ENCODE data around the gene TECPR2. TPM values are rescaled to one million over a fixed set of nuclear protein-coding genes. Genes with fewer than 3 reads are reported as not detected.

Gene TECPR2
- total and polyA plus RNA-seq, 2 of the 13 experiments (the other 11 are each of a cell fraction or from before 2014, with no cell fraction given), result 3.5 to 5.7 TPM

- TF ChIP-seq PAXIP1 (CRISPR knock-in tag; conservative IDR thresholded peaks at IDR 0.05), result peak; percentile 50
- no peak for TF ChIP-seq ZNF570 (CRISPR knock-in tag; IDR thresholded peaks at IDR 0.05; ENCODE audit: borderline replicate concordance)
- no peak for TF ChIP-seq FOXA3 (CRISPR knock-in tag; IDR thresholded peaks at IDR 0.05)
- TF ChIP-seq ZNF878 (CRISPR knock-in tag; IDR thresholded peaks at IDR 0.05), result 0 out of 2 replicates have a peak, but pooled peaks have one; percentile 16
- peak; percentile 81 for TF ChIP-seq KAT8 (CRISPR knock-in tag; IDR thresholded peaks at IDR 0.05)
- TF ChIP-seq PHF20 (CRISPR knock-in tag; IDR thresholded peaks at IDR 0.05), result peak; percentile 85
- peak; percentile 88 for TF ChIP-seq GATAD1 (CRISPR knock-in tag; IDR thresholded peaks at IDR 0.05)
- peak; percentile 23; the same call in 1 of the 2 replicates for TF ChIP-seq ZNF710 (CRISPR knock-in tag; IDR thresholded peaks at IDR 0.05; ENCODE audit: borderline replicate concordance)
- peak; percentile 86 for TF ChIP-seq RFX1 (IDR thresholded peaks at IDR 0.05)
- peak; percentile 93; the same call in 2 of the 3 replicates for TF ChIP-seq MXI1 (IDR thresholded peaks at IDR 0.05; ENCODE audit: borderline replicate concordance, low read depth, low read length)
- TF ChIP-seq ERF (CRISPR knock-in tag; IDR thresholded peaks at IDR 0.05), result peak; percentile 68; the same call in 1 of the 2 replicates
- peak in 1 of 2 experiments; percentile 33; a peak in 1 of 4 replicates for TF ChIP-seq REST (IDR thresholded peaks at IDR 0.05; ENCODE audit: borderline replicate concordance in 1 of 2, low read depth in 1 of 2, low read length in 2 of 2)
- peak; percentile 79 for TF ChIP-seq SP2 (CRISPR knock-in tag; IDR thresholded peaks at IDR 0.05)
- peak; percentile 79 for TF ChIP-seq YEATS2 (CRISPR knock-in tag; IDR thresholded peaks at IDR 0.05; ENCODE audit: borderline replicate concordance)
- TF ChIP-seq POGZ (CRISPR knock-in tag; IDR thresholded peaks at IDR 0.05), result 0 out of 2 replicates have a peak, but pooled peaks have one; percentile 17
- TF ChIP-seq SALL2 (CRISPR knock-in tag; IDR thresholded peaks at IDR 0.05), result no peak
- TF ChIP-seq SOX6 (IDR thresholded peaks at IDR 0.05), result no peak
- peak; percentile 8; the same call in 1 of the 2 replicates for TF ChIP-seq SOX6 (CRISPR knock-in tag; IDR thresholded peaks at IDR 0.05)
- TF ChIP-seq ZNF329 (CRISPR knock-in tag; IDR thresholded peaks at IDR 0.05; ENCODE audit: low read depth), result 0 out of 2 replicates have a peak, but pooled peaks have one; percentile 42
- 0 out of 2 replicates have a peak, but pooled peaks have one; percentile 16 for TF ChIP-seq RARA (CRISPR knock-in tag; IDR thresholded peaks at IDR 0.05)
- TF ChIP-seq NONO (IDR thresholded peaks at IDR 0.05), result no peak
- peak; percentile 29; the same call in 1 of the 2 replicates for TF ChIP-seq NONO (CRISPR knock-in tag; conservative IDR thresholded peaks at IDR 0.05)
These were observed at the start of gene TECPR2, which contains the start of gene CINP (continued) for GRCh38 chr14:102362545-102363181.
